ENCODE data around the gene ESYT1. TPM values are rescaled to one million over a fixed set of nuclear protein-coding genes. Genes with fewer than 3 reads are reported as not detected.

Gene ESYT1
- total and polyA plus RNA-seq, 9 of the 15 experiments (the other 6 are each of a cell fraction or from before 2014, with no cell fraction given), result 132 to 420 (median 164) TPM

- TF ChIP-seq UBTF (IDR thresholded peaks at IDR 0.05; ENCODE audit: borderline replicate concordance in 1 of 2, low read depth in 2 of 2, low read length in 2 of 2) (no peak), BRF2 (IDR thresholded peaks at IDR 0.05; ENCODE audit: borderline replicate concordance, insufficient read depth, insufficient read length) (no peak), BCLAF1 (IDR thresholded peaks at IDR 0.05; ENCODE audit: borderline replicate concordance in 1 of 2, control insufficient read depth in 1 of 2, low read depth in 2 of 2, low read length in 1 of 2) (0 out of 4 replicates have a peak, but pooled peaks have one; percentile 39 to 71), ZNF41 (CRISPR knock-in tag; conservative IDR thresholded peaks at IDR 0.05) (no peak)
- TF ChIP-seq, protein P1, sequence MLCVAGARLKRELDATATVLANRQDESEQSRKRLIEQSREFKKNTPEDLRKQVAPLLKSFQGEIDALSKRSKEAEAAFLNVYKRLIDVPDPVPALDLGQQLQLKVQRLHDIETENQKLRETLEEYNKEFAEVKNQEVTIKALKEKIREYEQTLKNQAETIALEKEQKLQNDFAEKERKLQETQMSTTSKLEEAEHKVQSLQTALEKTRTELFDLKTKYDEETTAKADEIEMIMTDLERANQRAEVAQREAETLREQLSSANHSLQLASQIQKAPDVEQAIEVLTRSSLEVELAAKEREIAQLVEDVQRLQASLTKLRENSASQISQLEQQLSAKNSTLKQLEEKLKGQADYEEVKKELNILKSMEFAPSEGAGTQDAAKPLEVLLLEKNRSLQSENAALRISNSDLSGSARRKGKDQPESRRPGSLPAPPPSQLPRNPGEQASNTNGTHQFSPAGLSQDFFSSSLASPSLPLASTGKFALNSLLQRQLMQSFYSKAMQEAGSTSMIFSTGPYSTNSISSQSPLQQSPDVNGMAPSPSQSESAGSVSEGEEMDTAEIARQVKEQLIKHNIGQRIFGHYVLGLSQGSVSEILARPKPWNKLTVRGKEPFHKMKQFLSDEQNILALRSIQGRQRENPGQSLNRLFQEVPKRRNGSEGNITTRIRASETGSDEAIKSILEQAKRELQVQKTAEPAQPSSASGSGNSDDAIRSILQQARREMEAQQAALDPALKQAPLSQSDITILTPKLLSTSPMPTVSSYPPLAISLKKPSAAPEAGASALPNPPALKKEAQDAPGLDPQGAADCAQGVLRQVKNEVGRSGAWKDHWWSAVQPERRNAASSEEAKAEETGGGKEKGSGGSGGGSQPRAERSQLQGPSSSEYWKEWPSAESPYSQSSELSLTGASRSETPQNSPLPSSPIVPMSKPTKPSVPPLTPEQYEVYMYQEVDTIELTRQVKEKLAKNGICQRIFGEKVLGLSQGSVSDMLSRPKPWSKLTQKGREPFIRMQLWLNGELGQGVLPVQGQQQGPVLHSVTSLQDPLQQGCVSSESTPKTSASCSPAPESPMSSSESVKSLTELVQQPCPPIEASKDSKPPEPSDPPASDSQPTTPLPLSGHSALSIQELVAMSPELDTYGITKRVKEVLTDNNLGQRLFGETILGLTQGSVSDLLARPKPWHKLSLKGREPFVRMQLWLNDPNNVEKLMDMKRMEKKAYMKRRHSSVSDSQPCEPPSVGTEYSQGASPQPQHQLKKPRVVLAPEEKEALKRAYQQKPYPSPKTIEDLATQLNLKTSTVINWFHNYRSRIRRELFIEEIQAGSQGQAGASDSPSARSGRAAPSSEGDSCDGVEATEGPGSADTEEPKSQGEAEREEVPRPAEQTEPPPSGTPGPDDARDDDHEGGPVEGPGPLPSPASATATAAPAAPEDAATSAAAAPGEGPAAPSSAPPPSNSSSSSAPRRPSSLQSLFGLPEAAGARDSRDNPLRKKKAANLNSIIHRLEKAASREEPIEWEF (CRISPR knock-in tag; IDR thresholded peaks at IDR 0.05), result no peak
- TF ChIP-seq, protein P2, sequence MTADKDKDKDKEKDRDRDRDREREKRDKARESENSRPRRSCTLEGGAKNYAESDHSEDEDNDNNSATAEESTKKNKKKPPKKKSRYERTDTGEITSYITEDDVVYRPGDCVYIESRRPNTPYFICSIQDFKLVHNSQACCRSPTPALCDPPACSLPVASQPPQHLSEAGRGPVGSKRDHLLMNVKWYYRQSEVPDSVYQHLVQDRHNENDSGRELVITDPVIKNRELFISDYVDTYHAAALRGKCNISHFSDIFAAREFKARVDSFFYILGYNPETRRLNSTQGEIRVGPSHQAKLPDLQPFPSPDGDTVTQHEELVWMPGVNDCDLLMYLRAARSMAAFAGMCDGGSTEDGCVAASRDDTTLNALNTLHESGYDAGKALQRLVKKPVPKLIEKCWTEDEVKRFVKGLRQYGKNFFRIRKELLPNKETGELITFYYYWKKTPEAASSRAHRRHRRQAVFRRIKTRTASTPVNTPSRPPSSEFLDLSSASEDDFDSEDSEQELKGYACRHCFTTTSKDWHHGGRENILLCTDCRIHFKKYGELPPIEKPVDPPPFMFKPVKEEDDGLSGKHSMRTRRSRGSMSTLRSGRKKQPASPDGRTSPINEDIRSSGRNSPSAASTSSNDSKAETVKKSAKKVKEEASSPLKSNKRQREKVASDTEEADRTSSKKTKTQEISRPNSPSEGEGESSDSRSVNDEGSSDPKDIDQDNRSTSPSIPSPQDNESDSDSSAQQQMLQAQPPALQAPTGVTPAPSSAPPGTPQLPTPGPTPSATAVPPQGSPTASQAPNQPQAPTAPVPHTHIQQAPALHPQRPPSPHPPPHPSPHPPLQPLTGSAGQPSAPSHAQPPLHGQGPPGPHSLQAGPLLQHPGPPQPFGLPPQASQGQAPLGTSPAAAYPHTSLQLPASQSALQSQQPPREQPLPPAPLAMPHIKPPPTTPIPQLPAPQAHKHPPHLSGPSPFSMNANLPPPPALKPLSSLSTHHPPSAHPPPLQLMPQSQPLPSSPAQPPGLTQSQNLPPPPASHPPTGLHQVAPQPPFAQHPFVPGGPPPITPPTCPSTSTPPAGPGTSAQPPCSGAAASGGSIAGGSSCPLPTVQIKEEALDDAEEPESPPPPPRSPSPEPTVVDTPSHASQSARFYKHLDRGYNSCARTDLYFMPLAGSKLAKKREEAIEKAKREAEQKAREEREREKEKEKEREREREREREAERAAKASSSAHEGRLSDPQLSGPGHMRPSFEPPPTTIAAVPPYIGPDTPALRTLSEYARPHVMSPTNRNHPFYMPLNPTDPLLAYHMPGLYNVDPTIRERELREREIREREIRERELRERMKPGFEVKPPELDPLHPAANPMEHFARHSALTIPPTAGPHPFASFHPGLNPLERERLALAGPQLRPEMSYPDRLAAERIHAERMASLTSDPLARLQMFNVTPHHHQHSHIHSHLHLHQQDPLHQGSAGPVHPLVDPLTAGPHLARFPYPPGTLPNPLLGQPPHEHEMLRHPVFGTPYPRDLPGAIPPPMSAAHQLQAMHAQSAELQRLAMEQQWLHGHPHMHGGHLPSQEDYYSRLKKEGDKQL (CRISPR knock-in tag; IDR thresholded peaks at IDR 0.05; ENCODE audit: borderline replicate concordance), result no peak
These were observed 11.6 kb upstream of the ESYT1 start, which contains the start of gene RPL41 (continued) for GRCh38 chr12:56116267-56117081.

Measured in K562 (cell line).